HEK293T (cell line): Measurements from ENCODE around the gene DAO.

Experiments
- CTCF ChIA-PET: fragments of 350-600 bp; formaldehyde crosslinking; extraction: SDS; loops from one replicate; lab custom pipeline; 2021; ENCODE audit warnings: antibody characterized with exemption, inconsistent platforms; lab: Yijun Ruan, JAX
- POLR2A ChIA-PET: fragments of 350-600 bp; formaldehyde crosslinking; extraction: SDS; loops from one replicate; lab custom pipeline; 2020; ENCODE audit warnings: antibody characterized with exemption, inconsistent platforms; lab: Yijun Ruan, JAX
- DNase-seq: peaks from one replicate; pipeline ENCODE4 v3.0.0; 2012; ENCODE audit warnings: mixed read lengths; ENCODE audit errors: extremely low spot score
- ARNT ChIP-seq: fragments of 450-650 bp; IDR thresholded peaks from 2 replicates; pipeline ENCODE4 v1.6.1; 2017; ENCODE audit warnings: mild to moderate bottlenecking
- BHLHE40 ChIP-seq: fragments of 450-650 bp; IDR thresholded peaks from 2 replicates; pipeline ENCODE4 v1.6.1; 2016; ENCODE audit warnings: mild to moderate bottlenecking, moderate library complexity, borderline replicate concordance
- CTBP1 ChIP-seq: fragments of 450-650 bp; IDR thresholded peaks from 2 replicates; pipeline ENCODE4 v1.6.1; 2016; ENCODE audit warnings: borderline replicate concordance
- ELF4 ChIP-seq: fragments of 450-650 bp; IDR thresholded peaks from 2 replicates; pipeline ENCODE4 v1.6.1; 2017; ENCODE audit warnings: antibody characterized with exemption
- FOXA1 ChIP-seq: fragments of 450-650 bp; IDR thresholded peaks from 2 replicates; pipeline ENCODE4 v1.6.1; 2016; ENCODE audit warnings: mild to moderate bottlenecking
- FOXK2 ChIP-seq: fragments of 450-650 bp; IDR thresholded peaks from 2 replicates; pipeline ENCODE4 v1.6.1; 2016; ENCODE audit warnings: mild to moderate bottlenecking
- FOXM1 ChIP-seq: fragments of 450-650 bp; IDR thresholded peaks from 2 replicates; pipeline ENCODE4 v1.6.1; 2017; ENCODE audit warnings: mild to moderate bottlenecking, borderline replicate concordance
- HDGF ChIP-seq: fragments of 450-650 bp; IDR thresholded peaks from 2 replicates; pipeline ENCODE4 v1.6.1; 2017; ENCODE audit warnings: antibody characterized with exemption, borderline replicate concordance
- L3MBTL2 ChIP-seq: fragments of 450-650 bp; conservative IDR thresholded peaks from 2 replicates; pipeline ENCODE4 v1.6.1; 2016; ENCODE audit warnings: mild to moderate bottlenecking
- LEF1 ChIP-seq: fragments of 450-650 bp; IDR thresholded peaks from 2 replicates; pipeline ENCODE4 v1.6.1; 2017; ENCODE audit warnings: mild to moderate bottlenecking, borderline replicate concordance
- NFRKB ChIP-seq: fragments of 450-650 bp; IDR thresholded peaks from 2 replicates; pipeline ENCODE4 v1.6.1; 2016; ENCODE audit warnings: mild to moderate bottlenecking, moderate library complexity
- SP1 ChIP-seq: fragments of 450-650 bp; IDR thresholded peaks from 2 replicates; pipeline ENCODE4 v1.6.1; 2017
- SUZ12 ChIP-seq: fragments of 450-650 bp; IDR thresholded peaks from 2 replicates; pipeline ENCODE4 v1.6.1; 2016; ENCODE audit warnings: mild to moderate bottlenecking
- TARDBP ChIP-seq: fragments of 450-650 bp; IDR thresholded peaks from 2 replicates; pipeline ENCODE4 v1.6.1; 2016
- ZNF384 ChIP-seq: fragments of 450-650 bp; IDR thresholded peaks from 2 replicates; pipeline ENCODE4 v1.6.1; 2016
- TF ChIP-seq, protein P1 (sequence below): fragments of 450-650 bp; IDR thresholded peaks from 2 replicates; pipeline ENCODE4 v1.6.1; 2016

Gene DAO

DNA sequence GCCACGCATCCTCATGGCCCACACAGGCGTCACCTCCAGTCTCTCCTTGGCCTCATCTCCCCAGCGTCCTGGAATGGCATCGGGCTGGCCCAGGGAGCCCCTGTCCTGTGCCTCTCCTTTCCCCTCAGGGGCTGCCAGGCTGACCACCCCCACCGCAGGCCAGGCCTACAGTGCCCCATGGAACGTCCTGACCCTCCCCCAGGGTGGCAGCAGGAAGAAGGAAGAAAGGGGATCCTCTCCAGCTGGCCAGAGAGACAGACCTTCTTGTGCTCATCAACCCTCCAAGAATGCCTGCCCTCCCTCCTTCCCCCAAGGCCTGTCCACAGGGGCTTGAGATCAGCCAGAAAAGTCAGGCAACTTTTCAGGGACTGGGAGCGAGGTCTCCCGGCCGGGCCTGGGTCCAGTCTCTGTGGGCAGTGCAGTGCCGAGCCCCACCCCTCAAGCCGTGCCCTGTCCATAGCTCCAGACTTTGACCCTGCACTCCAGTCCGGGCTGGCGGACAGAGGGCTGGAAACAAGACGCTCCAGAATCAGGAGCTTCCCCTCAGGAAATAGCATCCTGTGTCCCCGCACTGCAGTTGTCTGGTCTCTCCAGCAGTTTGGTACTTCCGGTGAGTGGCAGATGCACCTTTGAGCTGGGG is at the start of gene DAO:
Gene DAO, plus strand, starts transcription at position 478 of the 640 bp plus-strand sequence. CDS start 4,915 bp downstream, outside the sequence.
- TF ChIP-seq L3MBTL2, result no peak
- TF ChIP-seq TARDBP, result no peak
- no peak for TF ChIP-seq FOXK2
- no peak for TF ChIP-seq HDGF
- no peak for TF ChIP-seq BHLHE40
- DNase-seq, result no peak
- POLR2A ChIA-PET, result no interaction called here
- CTCF ChIA-PET, result interaction anchor here (0.6 kb wide), 1 partner anchor 17 kb away, joined by 3 read pairs; no protein-coding TSS in a partner anchor

DNA sequence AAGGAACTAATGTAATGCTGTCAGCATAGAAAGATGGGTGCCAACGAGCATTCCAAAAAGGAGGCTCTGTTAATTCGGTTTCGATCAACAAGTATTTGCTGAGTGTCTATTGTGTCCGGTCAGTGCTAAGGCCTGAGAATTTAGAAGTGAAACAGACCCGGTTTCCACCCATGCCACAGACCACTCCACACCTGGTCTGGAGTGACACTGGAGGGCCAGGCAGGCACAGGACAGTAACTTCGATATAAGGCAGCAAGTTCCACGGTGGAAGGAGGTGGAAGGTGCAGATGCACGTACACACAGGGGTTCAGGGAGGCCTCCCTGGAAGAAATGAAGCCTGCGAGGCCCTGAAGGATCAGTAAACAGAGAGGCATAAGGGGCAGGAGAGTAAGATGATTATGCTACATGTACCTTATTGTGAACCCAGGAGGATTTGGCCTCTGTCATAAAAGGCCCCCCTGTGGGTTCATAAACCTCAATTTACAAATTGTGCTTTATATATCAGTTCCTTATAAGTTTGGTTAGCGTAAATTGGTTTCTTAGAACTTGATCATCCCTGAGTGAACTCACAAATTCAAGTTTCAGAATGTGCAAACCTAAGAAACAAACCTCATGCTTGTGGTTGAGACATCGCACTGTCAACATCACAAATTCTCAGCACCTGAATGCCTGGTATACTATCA is 48.4 kb upstream of the DAO start:
- no peak for DNase-seq
- no peak for TF ChIP-seq ELF4
- TF ChIP-seq ARNT, result no peak
- TF ChIP-seq HDGF, result no peak
- no peak for TF ChIP-seq NFRKB
- ChIA-PET CTCF (no interaction called here), POLR2A (no interaction called here)

DNA sequence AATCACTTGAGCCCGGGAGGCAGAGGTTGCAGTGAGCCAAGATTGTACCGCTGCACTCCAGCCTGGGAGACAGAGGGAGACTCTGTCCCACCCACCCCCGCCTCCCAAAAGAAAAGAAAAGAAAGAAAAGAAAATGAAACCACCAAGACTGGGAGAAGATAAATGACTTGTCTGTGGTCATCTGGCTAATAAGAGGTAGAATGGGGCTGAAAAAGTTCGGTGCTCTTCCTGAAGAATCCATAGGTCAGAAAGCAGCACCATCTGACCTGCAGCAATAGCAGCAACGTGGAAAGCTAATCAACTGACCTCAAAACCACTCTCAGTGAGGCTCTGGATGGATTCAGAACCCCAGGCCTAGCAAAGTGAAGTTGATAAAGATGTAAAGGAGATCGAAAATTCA is 47.7 kb upstream of the DAO start:
- no peak for DNase-seq
- no peak for TF ChIP-seq SUZ12
- no peak for TF ChIP-seq BHLHE40
- no peak for TF ChIP-seq HDGF
- no peak for TF ChIP-seq TARDBP
- TF ChIP-seq ZNF384, result no peak
- no peak for TF ChIP-seq ARNT
- no peak for TF ChIP-seq LEF1
- TF ChIP-seq FOXA1, result no peak
- TF ChIP-seq CTBP1, result no peak
- no peak for TF ChIP-seq NFRKB
- TF ChIP-seq FOXM1, result no peak
- no peak for TF ChIP-seq SP1
- TF ChIP-seq, protein P1, sequence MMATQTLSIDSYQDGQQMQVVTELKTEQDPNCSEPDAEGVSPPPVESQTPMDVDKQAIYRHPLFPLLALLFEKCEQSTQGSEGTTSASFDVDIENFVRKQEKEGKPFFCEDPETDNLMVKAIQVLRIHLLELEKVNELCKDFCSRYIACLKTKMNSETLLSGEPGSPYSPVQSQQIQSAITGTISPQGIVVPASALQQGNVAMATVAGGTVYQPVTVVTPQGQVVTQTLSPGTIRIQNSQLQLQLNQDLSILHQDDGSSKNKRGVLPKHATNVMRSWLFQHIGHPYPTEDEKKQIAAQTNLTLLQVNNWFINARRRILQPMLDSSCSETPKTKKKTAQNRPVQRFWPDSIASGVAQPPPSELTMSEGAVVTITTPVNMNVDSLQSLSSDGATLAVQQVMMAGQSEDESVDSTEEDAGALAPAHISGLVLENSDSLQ, result no peak
- no peak for TF ChIP-seq ELF4
- TF ChIP-seq L3MBTL2, result no peak
- TF ChIP-seq FOXK2, result no peak
- ChIA-PET POLR2A (interaction anchor here (1.1 kb wide), 1 partner anchor 26 kb away, joined by 3 read pairs; no protein-coding TSS in a partner anchor), CTCF (no interaction called here)

DNA sequence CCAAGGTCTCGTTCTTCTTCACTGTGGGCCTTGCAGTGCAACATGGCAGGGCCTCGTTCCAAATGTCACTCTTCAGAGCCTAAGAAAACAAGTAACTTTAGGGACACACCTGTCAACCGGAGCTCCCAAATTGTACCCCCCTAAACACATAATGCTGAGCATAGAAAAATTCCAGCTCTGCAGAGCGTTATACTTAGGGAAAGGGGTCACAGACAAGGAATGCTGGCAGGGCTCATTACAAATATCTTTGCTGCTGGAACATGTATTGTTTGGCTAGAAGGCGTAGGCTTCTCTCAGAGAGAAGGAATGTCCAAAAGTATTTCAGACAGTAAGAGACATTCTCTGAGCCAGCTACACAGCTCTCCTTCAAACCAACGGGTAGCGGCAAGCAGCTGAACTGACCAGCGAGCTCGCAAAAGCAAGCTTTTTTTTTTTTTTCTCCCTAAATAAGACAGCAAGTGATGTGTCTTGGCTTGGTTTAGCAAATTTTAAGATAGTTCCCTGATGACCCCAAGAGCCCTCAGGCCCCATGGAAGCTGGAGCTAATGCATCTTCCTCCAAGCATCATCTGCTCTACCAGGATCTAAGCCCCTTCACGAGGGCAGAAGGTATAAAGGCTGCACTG is 47.0 kb upstream of the DAO start:
- POLR2A ChIA-PET, result interaction anchor here (1.1 kb wide), 1 partner anchor 26 kb away, joined by 3 read pairs; no protein-coding TSS in a partner anchor
- no peak for DNase-seq
- TF ChIP-seq SP1 (no peak), FOXK2 (no peak), NFRKB (no peak), ARNT (no peak), ELF4 (no peak), FOXM1 (no peak), BHLHE40 (no peak), CTBP1 (no peak), ZNF384 (no peak), SUZ12 (no peak), FOXA1 (no peak), L3MBTL2 (no peak), HDGF (no peak), LEF1 (no peak), TARDBP (no peak)
- TF ChIP-seq, protein P1, result no peak
- CTCF ChIA-PET, result no interaction called here

DNA sequence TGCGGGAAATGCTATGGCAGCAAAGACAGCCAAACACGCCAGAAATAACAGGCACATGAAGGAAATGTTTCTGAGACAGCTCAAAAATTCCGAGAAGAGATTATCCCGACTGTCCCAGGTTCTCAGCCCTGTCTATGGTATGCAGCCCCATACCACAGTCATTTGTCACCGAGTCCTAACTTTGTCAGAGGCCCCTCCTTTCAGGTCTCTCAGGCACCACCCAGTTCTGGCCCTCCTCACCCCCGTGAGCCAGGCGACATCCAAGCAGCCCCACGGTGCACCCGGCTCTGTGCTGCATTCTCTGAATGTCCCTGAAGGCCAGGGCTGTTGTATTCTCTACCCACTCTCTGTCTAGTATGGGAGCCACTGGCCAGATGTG is 46.5 kb upstream of the DAO start:
- TF ChIP-seq TARDBP, result no peak
- no peak for TF ChIP-seq ZNF384
- no peak for TF ChIP-seq LEF1
- no peak for TF ChIP-seq SP1
- TF ChIP-seq L3MBTL2, result no peak
- TF ChIP-seq ELF4, result no peak
- TF ChIP-seq FOXM1, result no peak
- no peak for TF ChIP-seq SUZ12
- no peak for TF ChIP-seq HDGF
- no peak for TF ChIP-seq FOXA1
- DNase-seq, result no peak
- ChIA-PET POLR2A (interaction anchor here (1.1 kb wide), 1 partner anchor 25 kb away, joined by 3 read pairs; no protein-coding TSS in a partner anchor), CTCF (no interaction called here)

DNA sequence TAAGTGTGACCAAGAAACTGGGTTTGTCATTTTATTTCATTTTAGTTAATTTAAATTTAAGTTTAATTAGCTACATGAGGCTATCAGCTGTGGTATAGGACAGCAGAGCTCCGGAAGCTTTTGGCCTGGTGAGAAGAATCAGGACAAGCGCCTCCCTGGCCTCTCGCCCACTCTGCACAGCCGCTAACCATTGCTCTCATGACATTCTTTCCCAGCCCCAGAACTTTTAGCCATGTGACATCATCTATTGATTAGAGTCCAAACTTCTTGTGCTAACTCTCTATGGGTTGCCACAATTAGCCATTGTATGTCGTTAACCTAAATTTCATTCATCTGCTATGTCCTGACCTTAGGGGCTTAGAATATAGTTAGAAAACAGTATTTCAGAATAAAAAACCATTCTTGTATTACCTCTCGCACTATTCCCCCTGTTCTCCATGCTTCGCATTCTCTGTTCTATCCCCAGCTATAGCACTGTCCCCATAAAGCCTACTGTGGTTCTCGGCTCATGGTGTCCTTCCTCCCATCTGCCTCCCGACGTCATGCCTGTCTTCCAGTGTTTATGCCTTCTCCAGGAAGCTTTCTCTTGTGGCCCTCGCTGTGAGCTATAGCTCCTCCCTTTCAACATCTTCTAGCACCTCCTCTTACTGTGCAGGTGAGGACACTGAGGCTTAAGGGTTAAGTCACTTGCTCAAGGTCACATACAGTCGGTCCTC is 46.0 kb upstream of the DAO start:
- no peak for DNase-seq
- CTCF ChIA-PET, result no interaction called here
- POLR2A ChIA-PET, result no interaction called here
- TF ChIP-seq HDGF (no peak), SP1 (no peak), TARDBP (no peak), SUZ12 (no peak), NFRKB (no peak), FOXA1 (no peak), ZNF384 (no peak), FOXM1 (no peak), L3MBTL2 (no peak), BHLHE40 (no peak), FOXK2 (no peak), CTBP1 (no peak), ELF4 (no peak), ARNT (no peak), LEF1 (no peak)
- TF ChIP-seq, protein P1, result no peak
